Skeletal muscle tissue (tissue), 4 donors: Measurements from ENCODE around the gene PROCA1. TPM values are rescaled to one million over a fixed set of nuclear protein-coding genes. Genes with fewer than 3 reads are reported as not detected.
A peak's percentile ranks its signal among the peaks of the same experiment; 100 is the strongest.

Source experiments
- H3K27ac ChIP-seq: one replicate; pipeline ENCODE4 v1.7.0; 2013; ENCODE audit warnings: mild to moderate bottlenecking, low read depth, low read length, inconsistent platforms
- H3K27me3 ChIP-seq, 3 donors: one replicate each; pipeline ENCODE4 v1.7.0; 2013; ENCODE audit warnings: low read length in 3 of 3; ENCODE audit not compliant: control insufficient read depth in 3 of 3, insufficient read depth in 3 of 3
- H3K36me3 ChIP-seq, 3 donors: one replicate each; pipeline ENCODE4 v1.7.0; 2013; ENCODE audit warnings: low read length in 3 of 3; ENCODE audit not compliant: control insufficient read depth in 3 of 3, insufficient read depth in 3 of 3
- H3K4me1 ChIP-seq, 3 donors: one replicate each; pipeline ENCODE4 v1.7.0; 2013; ENCODE audit warnings: low read length in 3 of 3, mild to moderate bottlenecking in 3 of 3; ENCODE audit not compliant: control insufficient read depth in 3 of 3, insufficient read depth in 3 of 3
- H3K4me3 ChIP-seq, 3 donors: one replicate each; pipeline ENCODE4 v1.7.0; 2013; ENCODE audit warnings: low read length in 3 of 3
- H3K9ac ChIP-seq, 3 donors: one replicate each; pipeline ENCODE4 v1.7.0; 2013; ENCODE audit warnings: low read length in 3 of 3, mild to moderate bottlenecking in 3 of 3, moderate library complexity in 2 of 3, low read depth in 1 of 3
- H3K9me3 ChIP-seq, 3 donors: one replicate each; pipeline ENCODE4 v1.7.0; 2013; ENCODE audit warnings: low read length in 3 of 3; ENCODE audit not compliant: control insufficient read depth in 3 of 3
- total RNA-seq: library from RNA; depleted of rRNA; stranded (reverse); fragments of >200 nt; gene quantifications from one replicate; pipeline ENCODE4 v1.2.3, GENCODE V29; 2014
- donor health status: Osteomylitis.

Gene PROCA1
- total RNA-seq, 1 donor from 2014 or later, result 0.52 TPM

DNA sequence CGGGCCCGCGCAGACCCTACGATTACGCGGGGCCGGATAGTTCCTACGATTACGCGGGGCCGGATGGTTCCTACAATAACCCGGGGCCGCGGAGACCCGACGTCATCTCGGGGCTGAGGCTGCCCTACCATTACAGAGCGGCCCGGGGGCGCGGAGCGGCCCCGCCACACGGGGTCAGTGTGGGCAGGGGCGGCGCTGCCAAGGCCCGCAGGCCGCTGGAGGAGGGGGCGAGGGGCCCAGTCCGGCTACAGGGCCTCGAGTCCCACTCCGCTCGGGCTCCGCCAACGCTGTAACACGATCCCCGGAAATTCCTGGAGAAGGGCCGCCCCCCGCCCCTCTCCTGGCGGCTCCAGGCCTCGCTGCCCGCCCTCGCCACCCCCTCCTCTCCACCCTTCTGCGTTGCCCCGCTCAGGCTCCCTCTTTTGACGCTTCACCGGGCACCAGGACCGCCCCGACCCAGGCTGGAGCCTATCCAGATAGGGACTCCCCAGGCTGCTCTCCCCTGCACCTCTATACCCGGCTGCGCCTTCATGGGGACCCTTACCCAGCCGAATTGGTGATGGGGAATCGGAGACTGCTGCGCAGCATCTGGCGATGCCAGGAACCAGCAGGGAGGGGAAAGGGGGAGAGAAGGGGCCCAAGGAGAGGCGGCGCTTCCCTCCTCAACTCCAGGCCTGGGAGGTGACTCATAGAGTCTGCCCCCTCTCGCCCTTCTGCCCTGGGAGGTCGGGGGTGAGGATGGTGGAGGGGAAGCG is 6.1 kb upstream of the PROCA1 start, which contains the start of gene RAB34:
TSS of gene RAB34 (minus strand) at position 291 of the 755 bp plus-strand sequence. CDS start 602 bp downstream, outside the sequence.
- Histone ChIP-seq H3K9ac (peak within 1 kb of the TSS; percentile 72 to 76 (median 73)), H3K27ac (peak within 1 kb of the TSS; percentile 82), H3K27me3 (peaks cover 6 to 46% (median 32%) of the 10 kb centered on the region in 3 donors), H3K4me3 (peak within 1 kb of the TSS; percentile 56 to 69 (median 64)), H3K9me3 (no peaks in the 10 kb centered on the region), H3K4me1 (peaks cover 40 to 48% (median 45%) of the 10 kb centered on the region in 3 donors), H3K36me3 (peaks cover 14 to 25% (median 14%) of the 10 kb centered on the region in 3 donors)

DNA sequence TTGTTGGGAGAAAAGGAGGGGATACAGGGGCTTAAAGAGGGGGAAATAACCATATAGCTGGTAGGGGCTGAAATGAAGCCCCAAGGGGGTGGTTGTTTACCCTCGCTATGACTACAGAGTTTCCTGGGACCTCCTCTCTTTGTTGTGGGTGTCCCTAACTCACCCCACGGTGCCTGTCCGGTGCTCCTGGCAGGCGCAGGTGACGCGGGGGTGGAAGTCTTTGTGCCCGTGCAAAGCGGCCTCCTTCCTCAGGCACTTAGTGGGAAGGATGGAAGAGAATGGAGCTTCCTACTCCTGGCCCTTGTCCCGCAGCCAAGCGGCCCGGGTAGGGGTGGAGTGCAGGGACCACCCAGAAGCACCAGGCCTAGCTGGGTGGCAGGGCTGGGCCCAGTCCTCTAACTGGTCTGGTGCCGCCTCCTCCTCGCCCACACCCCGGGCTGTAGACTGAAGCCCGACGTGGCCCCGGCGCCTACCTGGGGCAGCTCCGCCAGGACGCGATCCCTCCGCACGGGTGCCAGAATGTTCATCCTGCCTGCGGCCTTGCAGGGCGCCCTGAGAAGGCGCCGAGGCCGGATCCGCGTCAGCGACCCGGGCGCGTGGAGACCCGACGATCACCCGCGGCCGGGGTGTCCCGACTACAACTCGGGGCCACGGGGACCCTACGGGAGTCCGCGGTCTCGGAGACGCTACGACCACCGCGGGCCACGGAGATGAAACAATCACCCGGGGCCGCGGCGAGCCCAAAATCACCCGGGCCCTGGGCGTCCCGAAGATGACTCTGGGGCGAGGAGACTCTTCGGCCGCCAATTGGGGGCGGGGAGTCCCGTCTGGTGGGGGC is 5.3 kb upstream of the PROCA1 start:
- Histone ChIP-seq H3K9ac (peak overlapping the region; percentile 72 to 76 (median 73)), H3K36me3 (peaks cover 6 to 19% (median 8%) of the 10 kb centered on the region in 3 donors), H3K9me3 (no peaks in the 10 kb centered on the region), H3K27me3 (peaks cover 6 to 50% (median 37%) of the 10 kb centered on the region in 3 donors), H3K27ac (peak overlapping the region; percentile 82), H3K4me1 (peaks cover 35 to 50% (median 47%) of the 10 kb centered on the region in 3 donors), H3K4me3 (peak overlapping the region; percentile 56 to 69 (median 64))

DNA sequence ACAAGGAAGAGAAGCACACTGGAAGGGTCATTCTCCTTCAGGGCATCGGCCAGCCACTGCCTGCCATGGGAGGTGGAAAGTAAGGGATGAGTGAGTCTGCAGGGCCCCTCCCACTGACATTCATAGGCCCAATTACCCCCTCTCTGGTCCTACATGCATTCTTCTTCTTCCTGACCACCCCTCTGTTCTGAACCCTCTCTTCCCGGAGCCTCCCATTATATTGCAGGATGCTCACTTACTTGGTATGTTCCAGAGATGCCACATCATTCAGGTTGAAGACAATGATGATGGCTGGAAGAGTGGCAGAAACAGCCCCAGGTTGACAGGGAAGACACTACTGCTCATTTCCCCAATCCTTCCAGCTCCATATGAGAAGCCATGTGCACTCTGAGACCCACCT is 3.5 kb upstream of the PROCA1 start:
- Histone ChIP-seq H3K27me3 (peaks cover 6 to 50% (median 37%) of the 10 kb centered on the region in 3 donors), H3K4me1 (peaks cover 28 to 43% (median 40%) of the 10 kb centered on the region in 3 donors), H3K9ac (no peak overlapping the region), H3K36me3 (peaks cover 0 to 14% (median 2%) of the 10 kb centered on the region in 3 donors), H3K27ac (no peak overlapping the region), H3K4me3 (no peak overlapping the region), H3K9me3 (no peaks in the 10 kb centered on the region)

DNA sequence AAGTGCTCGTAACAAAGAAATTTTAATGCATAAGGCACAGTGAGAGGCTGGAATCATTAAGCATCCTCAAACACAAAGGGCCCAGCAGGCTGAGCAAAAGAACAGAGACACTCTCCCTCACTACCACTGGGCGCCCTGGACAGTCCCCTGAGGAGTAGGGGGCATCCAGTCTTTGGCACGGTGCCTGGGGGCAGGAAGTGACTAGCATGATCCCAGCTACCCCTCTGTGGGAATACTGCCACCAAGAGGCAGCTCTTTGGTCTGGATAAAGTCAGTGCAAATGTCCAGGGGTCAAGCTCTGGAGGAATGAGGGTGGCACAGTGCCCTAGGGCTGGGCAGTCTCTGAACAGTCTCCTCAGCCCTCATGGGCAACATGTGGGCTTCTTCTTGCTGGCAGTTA is 2.6 kb upstream of the PROCA1 start:
- peaks cover 27 to 38% (median 37%) of the 10 kb centered on the region in 3 donors for H3K4me1 ChIP-seq
- H3K27me3 ChIP-seq, result peaks cover 6 to 50% (median 37%) of the 10 kb centered on the region in 3 donors

DNA sequence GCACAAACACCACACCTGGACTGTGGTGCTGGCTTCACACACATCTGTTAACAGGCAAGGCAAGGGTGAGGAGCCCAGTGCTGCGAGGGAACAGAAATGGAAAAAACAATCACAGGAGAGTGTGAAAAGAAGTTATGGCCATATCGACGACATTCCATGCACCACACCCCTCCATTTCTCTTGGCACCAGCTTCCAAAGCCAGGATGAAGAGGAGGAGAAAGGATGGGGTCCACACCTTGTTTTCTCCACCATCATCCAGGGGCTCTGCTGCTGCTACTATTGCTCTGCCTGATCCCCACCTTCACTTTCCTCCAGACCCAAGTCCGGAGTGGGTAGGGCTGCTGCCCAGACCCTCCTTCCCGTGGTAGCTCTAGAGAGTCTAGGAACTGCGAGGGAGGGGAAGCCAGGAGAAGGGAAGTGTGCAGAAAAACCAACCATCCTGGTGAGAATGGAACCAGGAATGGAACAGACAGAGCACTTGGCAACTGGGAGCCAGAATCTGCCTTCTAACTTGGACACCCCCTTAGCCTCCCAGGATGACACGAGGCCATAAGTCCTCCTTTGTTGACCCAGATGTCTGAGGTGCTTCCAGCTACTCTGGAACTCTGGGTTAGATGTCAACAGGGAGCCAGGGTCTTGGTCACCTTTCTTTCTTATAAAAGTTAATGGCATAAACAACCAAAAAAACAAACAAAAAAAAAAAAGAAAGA is 1.2 kb upstream of the PROCA1 start:
- Histone ChIP-seq H3K4me1 (peaks cover 16 to 26% (median 25%) of the 10 kb centered on the region in 3 donors), H3K4me3 (no peak overlapping the region), H3K36me3 (peaks cover 0 to 14% (median 2%) of the 10 kb centered on the region in 3 donors), H3K9me3 (no peaks in the 10 kb centered on the region), H3K27me3 (peaks cover 6 to 44% (median 35%) of the 10 kb centered on the region in 3 donors), H3K9ac (no peak overlapping the region), H3K27ac (no peak overlapping the region)

More for the DNA sequence above, 2.6 kb upstream of the PROCA1 start:
- no peak overlapping the region for H3K27ac ChIP-seq
- H3K9me3 ChIP-seq, result no peaks in the 10 kb centered on the region
- no peak overlapping the region for H3K4me3 ChIP-seq
- no peak overlapping the region for H3K9ac ChIP-seq
- peaks cover 0 to 14% (median 2%) of the 10 kb centered on the region in 3 donors for H3K36me3 ChIP-seq

DNA sequence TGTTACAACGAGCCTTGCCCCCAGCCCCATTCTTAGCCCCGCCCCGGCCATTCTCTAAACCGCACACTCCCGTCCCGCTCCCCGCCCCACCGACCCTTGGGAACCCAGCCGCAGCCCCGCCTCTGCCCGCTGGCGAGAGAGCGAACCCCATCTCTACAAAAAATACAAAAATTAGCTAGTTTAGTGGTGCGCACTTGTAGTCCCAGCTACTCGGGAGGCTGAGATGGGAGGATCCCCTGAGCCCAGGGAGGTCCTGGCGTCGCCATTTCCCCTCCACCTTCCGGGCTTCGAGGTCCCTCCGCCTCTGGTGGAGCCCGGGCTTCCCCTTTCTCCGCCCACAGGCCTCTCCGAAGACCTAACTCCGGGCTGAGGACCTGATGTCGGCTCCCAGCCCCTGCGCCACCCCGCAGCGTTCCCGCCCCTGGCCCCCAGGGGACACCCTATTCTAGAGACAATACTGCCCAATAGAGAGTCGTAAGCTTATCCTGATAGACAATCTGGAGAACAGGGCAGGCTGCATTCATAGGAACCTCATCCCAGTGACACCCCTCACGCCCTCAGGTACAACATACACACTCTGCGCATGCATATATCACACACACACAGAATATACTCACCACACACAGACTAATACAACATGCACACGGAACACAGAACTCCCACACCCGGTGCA is 480 bp upstream of the PROCA1 start:
- Histone ChIP-seq H3K27me3 (peaks cover 4 to 38% (median 34%) of the 10 kb centered on the region in 3 donors), H3K27ac (peak overlapping the region; percentile 83), H3K9me3 (no peaks in the 10 kb centered on the region), H3K36me3 (peaks cover 0 to 14% (median 2%) of the 10 kb centered on the region in 3 donors), H3K9ac (peak overlapping the region; percentile 51 to 82 (median 75)), H3K4me1 (peaks cover 15 to 26% (median 25%) of the 10 kb centered on the region in 3 donors), H3K4me3 (peak overlapping the region; percentile 72 to 80 (median 80))

DNA sequence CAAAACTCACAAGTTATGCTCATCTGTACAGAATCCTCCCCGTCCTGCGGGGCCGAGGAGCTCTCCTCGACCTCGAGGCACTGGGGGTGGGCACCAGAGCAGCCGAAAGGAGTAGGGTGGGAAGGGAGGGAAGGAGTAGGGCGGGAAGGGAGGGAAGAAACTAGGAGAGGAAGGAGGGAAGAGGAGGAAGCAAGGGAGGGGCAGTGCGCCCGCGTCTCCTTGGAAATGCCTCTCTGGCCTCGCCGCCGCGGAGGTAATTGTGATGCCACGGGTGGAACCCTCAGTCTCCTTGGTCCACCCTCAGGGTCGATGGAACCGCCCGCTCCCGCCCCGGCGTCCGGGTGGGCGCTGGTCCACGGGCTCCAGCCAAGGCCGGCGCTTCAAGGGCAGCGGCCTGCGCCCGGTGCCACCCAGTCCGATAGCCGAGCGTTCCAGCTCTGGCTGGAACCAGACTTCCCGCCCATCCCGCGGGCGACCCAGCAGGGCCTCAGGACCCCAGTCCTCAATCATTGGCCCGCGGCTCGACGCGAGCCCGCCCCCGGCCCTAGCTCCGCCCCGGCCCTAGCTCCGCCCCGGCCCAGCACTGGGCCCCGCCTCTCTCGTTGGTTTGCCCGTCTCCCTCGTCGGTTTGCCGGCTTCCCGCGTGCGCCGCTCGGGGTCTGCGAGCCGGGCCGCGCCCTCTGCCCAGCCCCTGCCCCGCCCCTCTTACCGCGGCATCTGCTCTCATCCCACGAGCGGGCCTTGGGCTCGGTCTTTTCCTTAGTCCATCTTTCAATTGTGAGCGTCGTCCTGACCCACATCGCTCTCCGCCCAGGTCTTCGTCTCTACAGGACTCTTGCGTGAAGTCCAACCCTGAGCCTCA is 596 bp downstream of the PROCA1 start:
- H3K4me3 ChIP-seq, result peak overlapping the region; percentile 72 to 80 (median 80)
- H3K36me3 ChIP-seq, result peaks cover 0 to 14% (median 2%) of the 10 kb centered on the region in 3 donors
- peak overlapping the region; percentile 72 to 82 (median 75) for H3K9ac ChIP-seq
- no peaks in the 10 kb centered on the region for H3K9me3 ChIP-seq
- peaks cover 9 to 18% (median 18%) of the 10 kb centered on the region in 3 donors for H3K4me1 ChIP-seq
- H3K27me3 ChIP-seq, result peaks cover 0 to 27% (median 24%) of the 10 kb centered on the region in 3 donors
- H3K27ac ChIP-seq, result peak overlapping the region; percentile 83

DNA sequence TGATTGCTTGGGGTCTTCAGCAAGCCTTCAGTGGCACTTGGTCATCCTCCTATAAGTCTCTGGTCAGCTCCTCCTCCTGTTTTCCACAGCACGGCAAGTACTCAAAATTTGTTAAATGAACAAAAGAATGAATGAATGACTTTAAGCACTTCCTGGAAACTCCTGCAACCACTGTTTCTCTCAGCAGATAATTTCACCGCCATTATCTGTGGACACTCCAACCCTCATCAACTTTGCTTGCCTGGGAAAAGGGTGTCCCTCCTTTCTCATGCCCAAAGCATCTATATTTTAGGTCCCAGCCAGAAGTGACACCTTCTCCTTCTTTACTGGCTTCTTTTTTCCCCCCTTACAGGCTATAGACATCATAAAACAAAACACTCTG is 4.4 kb downstream of the PROCA1 start:
- Histone ChIP-seq H3K27me3 (peaks cover 0 to under 1% (median under 1%) of the 10 kb centered on the region in 3 donors), H3K27ac (no peak overlapping the region), H3K9ac (no peak overlapping the region), H3K36me3 (peaks cover 14 to 24% (median 19%) of the 10 kb centered on the region in 3 donors), H3K9me3 (no peaks in the 10 kb centered on the region), H3K4me3 (no peak overlapping the region), H3K4me1 (peaks cover 9 to 13% (median 12%) of the 10 kb centered on the region in 3 donors)
